Ovary (tissue), 9 donors: Measurements from ENCODE around the gene EHMT2. TPM values are rescaled to one million over a fixed set of nuclear protein-coding genes. Genes with fewer than 3 reads are reported as not detected.
"Not testable (repeated sequence)": the region's sequence is repeated elsewhere in the genome, so short reads cannot be mapped to it uniquely, and the experiment has no call there.

Experiments used
- DNase-seq, 5 donors: peaks; one replicate each; pipeline ENCODE4 v3.0.0-alpha.2; 2019 to 2020
- H3K27ac ChIP-seq, 2 donors: fragments of 200-600 bp; one replicate each; pipeline versions ENCODE4 v1.5.1 to v1.8.0; 2019 to 2022
- H3K27me3 ChIP-seq: fragments of 200-600 bp; one replicate; pipeline ENCODE4 v1.8.0; 2022
- H3K36me3 ChIP-seq: fragments of 200-600 bp; sonication (generic); one replicate; pipeline ENCODE4 v1.5.1; 2019
- H3K4me1 ChIP-seq: one replicate; pipeline ENCODE4 v1.8.1; 2013; ENCODE audit warnings: mild to moderate bottlenecking, moderate library complexity; ENCODE audit not compliant: insufficient read depth
- H3K4me3 ChIP-seq: fragments of 200-600 bp; sonication (generic); one replicate; pipeline ENCODE4 v1.5.1; 2017
- H3K9me3 ChIP-seq, 2 donors: fragments of 200-600 bp in 1 of 2; sonication (generic) in 1 of 2; one replicate each; pipeline versions ENCODE4 v1.5.1 to v1.8.1; 2013 to 2019; ENCODE audit warnings: mild to moderate bottlenecking in 1 of 2, moderate library complexity in 1 of 2
- CTCF ChIP-seq, 3 donors: fragments of 450-650 bp in 2 of 3; fragments of 200-600 bp in 1 of 3; IDR thresholded peaks; one replicate each; pipeline versions ENCODE4 v1.5.1 to v1.8.0; 2016 to 2022; ENCODE audit warnings: antibody characterized with exemption in 3 of 3, mild to moderate bottlenecking in 1 of 3
- EP300 ChIP-seq: sonication (generic); formaldehyde crosslinking; IDR thresholded peaks from one replicate; pipeline ENCODE4 v1.6.1; 2017; ENCODE audit warnings: antibody characterized with exemption
- POLR2A ChIP-seq: fragments of 450-650 bp; IDR thresholded peaks from one replicate; pipeline ENCODE4 v1.6.1; 2017; ENCODE audit warnings: antibody characterized with exemption, mild to moderate bottlenecking, moderate library complexity
- WGBS, 3 donors: extraction: QIAGEN DNeasy Blood & Tissue Kit in 1 of 3; methylation state at CpG; one replicate each; pipeline versions ENCODE4 v1.1.5 to v1.1.7; 2013 to 2017; 5-methylcytosine and 5-hydroxymethylcytosine counted together
- intact Hi-C, 4 donors: fragments of 100-400 bp; cut with DNase I; formaldehyde crosslinking; loops; one replicate each; pipeline versions ENCODE4 v1.11.0 to v1.15.1; 2022 to 2023
- polyA plus RNA-seq, 2 donors: library from polyadenylated mRNA; stranded (reverse); fragments of 200-250 nt in 1 of 2; fragments of 350-450 nt in 1 of 2; fragmentation: Illumina TruSeq in 1 of 2; extraction: RNeasy Lipid Tissue Mini Kit (QIAGEN cat#74804) in 1 of 2; gene quantifications; one replicate each; pipeline ENCODE4 v1.2.3, GENCODE V29; 2013 to 2014
- total RNA-seq, 7 donors: library from RNA; depleted of rRNA in 2 of 7; stranded (reverse); fragments of >200 nt in 2 of 7; fragmentation: NEBNext Ultra II Directional in 3 of 7; extraction: Animal tissue kit (Norgen Biotek cat#: 25700) in 3 of 7; gene quantifications; one replicate each; pipeline versions ENCODE4 v1.1.0 to v1.2.4, GENCODE V29; 2016 to 2023
- donor health status: DM: no; HTN: no; CAD: no; lungs with moderate emphysema.
- donor health status: DM: no; HTN: no; CAD: no.
- donor health status: Bipolar disorder and iron deficiency.
- donor health status: DM: yes; HTN: yes; CAD: no.
- donor health status: DM: no; HTN: no; CAD: no.
- donor health status: DM: yes; HTN: yes; CAD: no.

Gene EHMT2
- total and polyA plus RNA-seq, 9 donors = 19.7 to 71.7 (median 52.8) TPM

GRCh38 chr6:31911826-31912585 is 14.5 kb upstream of the EHMT2 start:
- TF ChIP-seq CTCF (IDR thresholded peaks at IDR 0.05) (no peak), POLR2A (no peak), EP300 (no peak)

DNA sequence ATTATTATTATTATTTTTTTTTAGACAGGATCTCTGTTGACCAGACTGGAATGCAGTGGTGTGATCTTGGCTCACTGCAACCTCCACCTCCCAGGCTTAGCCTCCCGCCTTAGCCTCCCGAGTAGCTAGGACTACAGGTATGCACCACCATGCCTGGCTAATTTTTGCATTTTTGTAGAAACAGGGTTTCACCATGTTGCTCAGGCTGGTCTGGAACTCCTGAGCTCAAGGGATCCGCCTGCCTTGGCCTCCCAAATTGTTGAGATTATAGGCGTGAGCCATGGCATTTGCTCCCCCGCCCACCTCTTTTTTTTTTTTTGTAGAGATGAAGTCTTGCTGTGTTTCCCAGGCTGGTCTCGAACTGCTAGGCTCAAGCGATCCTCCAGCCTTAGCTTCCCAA is 11.8 kb upstream of the EHMT2 start:
- 67% methylated on average over 7 of the region's 7 CpGs for WGBS, 3 donors
- H3K27me3 ChIP-seq, H3K36me3 ChIP-seq, H3K27ac ChIP-seq, H3K4me3 ChIP-seq, DNase-seq, H3K9me3 ChIP-seq, H3K4me1 ChIP-seq: not testable (repeated sequence)
- intact Hi-C loops = loop anchor here in 3 of 4 donors (5.0 to 10.0 kb wide), 3 partner anchors 43 to 206 kb away; partner anchors contain the start of genes NELFE (in 2 of the 3) and SKIC2 (in 2 of the 3)

More at GRCh38 chr6:31911826-31912585, 14.5 kb upstream of the EHMT2 start:
- DNase-seq = no peak
- Histone ChIP-seq H3K27ac (no peak overlapping the region), H3K9me3 (no peaks in the 10 kb centered on the region), H3K27me3 (no peaks in the 10 kb centered on the region), H3K36me3 (no peaks in the 10 kb centered on the region), H3K4me3 (no peak overlapping the region), H3K4me1 (peaks cover 1% of the 10 kb centered on the region)
- WGBS, 3 donors = 66 to 69% (median 68%) methylated on average over 11 of the region's 11 CpGs
- intact Hi-C loops = no loop called here

DNA sequence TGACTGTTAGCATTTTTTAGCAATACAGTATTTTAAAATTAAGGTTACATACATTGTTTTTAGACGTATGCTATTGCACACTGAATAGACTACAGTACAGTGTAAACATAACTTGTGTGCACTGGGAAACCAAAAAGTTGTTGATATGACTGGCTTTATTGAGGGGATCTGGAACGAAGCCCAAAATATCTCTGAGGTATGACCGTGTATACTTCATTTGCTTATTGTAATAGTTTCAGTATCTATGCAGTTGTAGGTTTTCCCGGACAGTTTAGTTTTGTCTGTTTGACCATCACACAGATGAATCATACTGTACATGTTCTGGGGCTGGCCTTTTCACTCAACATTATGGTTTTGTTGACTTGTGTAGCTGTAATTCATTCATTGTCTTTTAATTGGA is 11.3 kb upstream of the EHMT2 start:
- WGBS, 3 donors = 41 to 51% (median 43%) methylated on average over 4 of the region's 4 CpGs
- Histone ChIP-seq H3K27ac (no peak overlapping the region), H3K4me1 (peaks cover 3% of the 10 kb centered on the region), H3K4me3 (no peak overlapping the region), H3K9me3 (no peaks in the 10 kb centered on the region), H3K27me3 (no peaks in the 10 kb centered on the region), H3K36me3 (no peaks in the 10 kb centered on the region)
- TF ChIP-seq CTCF (IDR thresholded peaks at IDR 0.05) = no peak
- no peak for TF ChIP-seq EP300
- TF ChIP-seq POLR2A = no peak
- DNase-seq = no peak
- intact Hi-C loops = loop anchor here in 3 of 4 donors (5.0 to 10.0 kb wide), 3 partner anchors 44 to 206 kb away; partner anchors contain the start of genes NELFE (in 2 of the 3) and SKIC2 (in 2 of the 3)

DNA sequence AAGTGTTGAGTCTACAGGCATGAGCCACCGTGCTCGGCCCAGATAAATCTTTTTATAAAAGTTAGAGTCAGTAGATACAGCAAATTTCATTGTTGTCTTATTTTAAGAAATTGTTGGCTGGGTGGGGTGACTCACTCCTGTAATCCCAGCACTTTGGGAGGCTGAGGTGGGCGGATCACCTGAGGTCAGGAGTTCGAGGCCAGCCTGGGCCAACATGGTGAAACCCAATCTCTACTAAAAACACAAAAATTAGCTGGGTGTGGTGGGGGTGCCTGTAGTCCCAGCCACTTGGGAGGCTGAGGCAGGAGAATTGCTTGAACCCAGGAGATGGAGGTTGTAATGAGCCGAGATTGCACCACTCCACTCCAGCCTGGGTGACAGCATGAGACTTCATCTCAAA is 10.8 kb upstream of the EHMT2 start:
- H3K27me3 ChIP-seq, DNase-seq, H3K9me3 ChIP-seq, H3K27ac ChIP-seq, H3K4me3 ChIP-seq, H3K36me3 ChIP-seq, H3K4me1 ChIP-seq: not testable (repeated sequence)
- WGBS, 3 donors = 65 to 83% (median 72%) methylated on average over 5 of the region's 5 CpGs
- intact Hi-C loops = loop anchor here in 3 of 4 donors (5.0 to 10.0 kb wide), 3 partner anchors 44 to 207 kb away; partner anchors contain the start of genes NELFE (in 2 of the 3) and SKIC2 (in 2 of the 3)

DNA sequence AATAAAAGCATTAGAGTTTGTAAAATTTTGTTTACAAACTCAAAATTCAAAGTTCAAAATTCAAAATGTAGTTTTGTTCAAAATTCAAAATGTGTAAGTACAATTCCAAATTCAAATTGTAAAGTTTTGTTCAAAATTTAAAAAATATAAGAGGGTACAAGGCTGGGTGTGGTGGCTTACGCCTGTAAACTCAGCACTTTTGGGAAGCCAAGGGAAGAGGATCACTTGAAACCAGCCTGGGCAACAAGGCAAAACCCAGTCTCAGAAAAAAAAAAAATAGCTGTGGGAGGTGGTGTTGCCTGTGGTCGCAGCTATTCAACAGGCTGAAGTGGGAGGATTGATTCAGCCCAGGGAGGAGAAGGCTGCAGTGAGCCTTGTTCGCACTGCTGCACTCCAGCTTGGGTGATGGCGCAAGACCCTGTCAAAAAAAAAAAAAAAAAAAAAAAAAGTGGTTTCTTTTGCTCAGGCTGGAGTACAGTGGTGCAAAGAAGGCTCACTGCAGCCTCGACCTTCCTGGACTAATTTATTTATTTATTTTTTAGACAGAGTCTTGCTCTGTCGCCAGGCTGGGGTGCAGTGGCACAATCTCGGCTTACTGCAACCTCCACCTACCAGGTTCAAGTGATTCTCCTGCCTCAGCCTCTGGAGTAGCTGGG is 9.8 kb upstream of the EHMT2 start:
- WGBS, 3 donors = 25 to 40% (median 37%) methylated on average over 7 of the region's 7 CpGs
- H3K4me1 ChIP-seq = peaks cover 3% of the 10 kb centered on the region
- intact Hi-C loops = loop anchor here in 3 of 4 donors (5.0 to 10.0 kb wide), 3 partner anchors 45 to 208 kb away; partner anchors contain the start of genes NELFE (in 2 of the 3) and SKIC2 (in 2 of the 3)
- H3K27me3 ChIP-seq = no peaks in the 10 kb centered on the region
- H3K9me3 ChIP-seq = no peaks in the 10 kb centered on the region
- no peak for TF ChIP-seq CTCF (IDR thresholded peaks at IDR 0.05)
- no peak for TF ChIP-seq EP300
- TF ChIP-seq POLR2A = no peak
- H3K4me3 ChIP-seq = no peak overlapping the region
- H3K36me3 ChIP-seq = no peaks in the 10 kb centered on the region
- no peak overlapping the region for H3K27ac ChIP-seq
- DNase-seq = peak in 2 of 5 donors; percentile 45 to 52

DNA sequence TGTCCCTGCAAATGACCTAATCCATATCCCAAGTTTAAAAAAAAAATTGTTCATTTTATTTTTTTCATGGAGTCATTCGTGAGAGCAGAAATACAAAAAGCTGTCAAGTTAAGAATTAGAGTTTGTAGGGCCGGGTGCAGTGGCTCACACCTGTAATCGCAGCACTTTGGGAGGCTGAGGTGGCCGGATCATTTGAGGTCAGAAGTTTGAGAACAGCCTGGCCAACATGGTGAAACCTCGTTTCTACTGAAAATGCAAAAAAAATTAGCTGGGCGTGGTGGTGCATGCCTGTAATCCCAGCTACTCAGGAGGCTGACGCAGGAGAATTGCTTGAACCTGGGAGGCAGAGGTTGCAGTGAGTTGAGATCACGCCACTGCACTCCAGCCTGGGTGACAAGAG is 9.2 kb upstream of the EHMT2 start:
- not testable (repeated sequence) for H3K27ac ChIP-seq, H3K36me3 ChIP-seq, H3K27me3 ChIP-seq, H3K4me3 ChIP-seq, H3K9me3 ChIP-seq, H3K4me1 ChIP-seq
- intact Hi-C loops = loop anchor here in 3 of 4 donors (5.0 to 10.0 kb wide), 3 partner anchors 46 to 208 kb away; partner anchors contain the start of genes NELFE (in 2 of the 3) and SKIC2 (in 2 of the 3)
- WGBS, 3 donors = 80 to 82% (median 81%) methylated on average over 8 of the region's 8 CpGs
- peak in 1 of 5 donors; percentile 12 for DNase-seq
